GM23338 (cell line): ENCODE results near the gene CNDP1. TPM values are rescaled to one million over a fixed set of nuclear protein-coding genes. Genes with fewer than 3 reads are reported as not detected.

Source experiments
- ATAC-seq: fragments of 200-7000 bp; cut with Tn5 transposase; 3 replicates; pipeline ENCODE4 v1.9.1; 2020
- DNase-seq: peaks from one replicate; pipeline ENCODE4 v3.0.0-alpha.2; 2015; ENCODE audit warnings: low spot score
- H2AFZ ChIP-seq: fragments of 200-600 bp; sonication (generic); 2 replicates; pipeline ENCODE4 v1.8.0; 2016; ENCODE audit warnings: antibody characterized with exemption, mild to moderate bottlenecking, moderate library complexity
- H3F3A ChIP-seq: fragments of 200-600 bp; sonication (generic); replicated peaks from 2 replicates; pipeline ENCODE4 v1.8.0; 2017; ENCODE audit warnings: antibody characterized with exemption, mixed run types, low read depth
- H3K27ac ChIP-seq: fragments of 200-600 bp; sonication (generic); 2 replicates; pipeline ENCODE4 v1.6.1; 2016; ENCODE audit warnings: low read depth
- H3K27me3 ChIP-seq: fragments of 200-600 bp; sonication (generic); 2 replicates; pipeline ENCODE4 v1.8.0; 2016; ENCODE audit warnings: mild to moderate bottlenecking, mixed run types, moderate library complexity; ENCODE audit not compliant: insufficient read depth
- H3K36me3 ChIP-seq: fragments of 200-600 bp; sonication (generic); 2 replicates; pipeline ENCODE4 v1.8.0; 2016; ENCODE audit warnings: mild to moderate bottlenecking; ENCODE audit not compliant: insufficient read depth
- H3K4me1 ChIP-seq: fragments of 200-600 bp; sonication (generic); 2 replicates; pipeline ENCODE4 v1.8.0; 2016; ENCODE audit warnings: mild to moderate bottlenecking, moderate library complexity; ENCODE audit not compliant: insufficient read depth
- H3K4me2 ChIP-seq: fragments of 200-600 bp; sonication (generic); 2 replicates; pipeline ENCODE4 v1.7.1; 2017; ENCODE audit warnings: mixed run types
- H3K4me3 ChIP-seq: fragments of 200-600 bp; sonication (generic); 2 replicates; pipeline ENCODE4 v1.6.1; 2016; ENCODE audit warnings: mixed run types
- H3K79me2 ChIP-seq: fragments of 200-600 bp; sonication (generic); replicated peaks from 2 replicates; pipeline ENCODE4 v1.8.0; 2017; ENCODE audit warnings: mild to moderate bottlenecking; ENCODE audit not compliant: insufficient read depth
- H3K9me2 ChIP-seq: fragments of 200-600 bp; sonication (generic); 2 replicates; pipeline ENCODE4 v1.8.0; 2017; ENCODE audit not compliant: insufficient read depth
- H4K20me1 ChIP-seq: fragments of 200-600 bp; sonication (generic); replicated peaks from 2 replicates; pipeline ENCODE4 v1.8.0; 2017; ENCODE audit warnings: mild to moderate bottlenecking; ENCODE audit not compliant: insufficient read depth
- H3K27ac Mint-ChIP-seq: 2 replicates; pipeline ENCODE4 v1.8.0; 2020; ENCODE audit warnings: inconsistent platforms, mild to moderate bottlenecking, moderate library complexity, mixed read lengths
- H3K27me3 Mint-ChIP-seq: 3 replicates; pipeline ENCODE4 v1.8.0; 2022; ENCODE audit warnings: low read depth, mild to moderate bottlenecking, moderate library complexity, mixed read lengths, inconsistent platforms; ENCODE audit not compliant: insufficient read depth, poor library complexity
- H3K36me3 Mint-ChIP-seq: 3 replicates; pipeline ENCODE4 v1.8.0; 2021; ENCODE audit warnings: low read depth, mild to moderate bottlenecking, inconsistent platforms, moderate library complexity, mixed read lengths
- H3K4me1 Mint-ChIP-seq: 3 replicates; pipeline ENCODE4 v1.8.0; 2020; ENCODE audit warnings: mild to moderate bottlenecking, inconsistent platforms, mixed read lengths
- H3K4me3 Mint-ChIP-seq: 3 replicates; pipeline ENCODE4 v1.8.0; 2021; ENCODE audit warnings: moderate library complexity, mild to moderate bottlenecking, inconsistent platforms, mixed read lengths
- H3K9me3 Mint-ChIP-seq: 3 replicates; pipeline ENCODE4 v1.8.0; 2020; ENCODE audit warnings: moderate library complexity, mild to moderate bottlenecking, inconsistent platforms, mixed read lengths
- CREB1 ChIP-seq: fragments of 250-450 bp; sonication (Bioruptor Pico); IDR thresholded peaks from 2 replicates; pipeline ENCODE4 v1.5.0; 2020; ENCODE audit warnings: low read depth, mild to moderate bottlenecking, moderate library complexity
- EZH2 ChIP-seq: fragments of 200-600 bp; sonication (generic); IDR thresholded peaks from one replicate; pipeline ENCODE4 v1.8.0; 2017; ENCODE audit warnings: antibody characterized with exemption, mild to moderate bottlenecking, low read depth; ENCODE audit not compliant: unreplicated experiment
- EZH2phosphoT487 ChIP-seq: fragments of 200-600 bp; sonication (generic); IDR thresholded peaks from one replicate; pipeline ENCODE4 v1.8.1; 2018; ENCODE audit warnings: antibody characterized with exemption; ENCODE audit not compliant: unreplicated experiment
- JUNB ChIP-seq: IDR thresholded peaks from one replicate; pipeline ENCODE4 v1.6.1; 2016; ENCODE audit warnings: antibody characterized with exemption; ENCODE audit not compliant: unreplicated experiment
- NANOG ChIP-seq: IDR thresholded peaks from 2 replicates; pipeline ENCODE4 v1.6.1; 2016; ENCODE audit warnings: antibody characterized with exemption, borderline replicate concordance
- POLR2AphosphoS5 ChIP-seq: IDR thresholded peaks from 2 replicates; pipeline ENCODE4 v1.6.1; 2016; ENCODE audit warnings: antibody characterized with exemption, low read depth
- STAT1 ChIP-seq: IDR thresholded peaks from one replicate; pipeline ENCODE4 v1.6.1; 2016; ENCODE audit warnings: antibody characterized with exemption; ENCODE audit not compliant: unreplicated experiment
- ZNF114 ChIP-seq: fragments of 250-450 bp; sonication (Bioruptor Pico); IDR thresholded peaks from 2 replicates; pipeline ENCODE4 v1.5.0; 2020; ENCODE audit warnings: mild to moderate bottlenecking, moderate library complexity
- ZNF331 ChIP-seq: fragments of 250-450 bp; sonication (Bioruptor Pico); IDR thresholded peaks from 2 replicates; pipeline ENCODE4 v1.5.0; 2020; ENCODE audit warnings: low read depth, mild to moderate bottlenecking, moderate library complexity
- polyA plus RNA-seq: library from polyadenylated mRNA; unstranded; fragments of >200 nt; fragmentation: Nextera tagmentation; extraction: Ambion mirVana; gene quantifications from 2 replicates; pipeline ENCODE4 v1.2.1, GENCODE V29; 2016
- total RNA-seq: library from RNA; depleted of rRNA; stranded (reverse); fragments of >200 nt; shearing (Covaris generic); gene quantifications from 2 replicates; pipeline ENCODE4 v1.2.3, GENCODE V29; 2014
- TF ChIP-seq, protein P1 (sequence below): fragments of 250-450 bp; sonication (Bioruptor Pico); IDR thresholded peaks from 2 replicates; pipeline ENCODE4 v1.5.0; 2020; ENCODE audit warnings: mild to moderate bottlenecking, moderate library complexity
- TF ChIP-seq, protein P2 (sequence below): IDR thresholded peaks from one replicate; pipeline ENCODE4 v1.6.1; 2018; ENCODE audit warnings: antibody characterized with exemption; ENCODE audit not compliant: unreplicated experiment
- TF ChIP-seq, protein P3 (sequence below): IDR thresholded peaks from 2 replicates; pipeline ENCODE4 v1.6.1; 2016; ENCODE audit warnings: antibody characterized with exemption
- TF ChIP-seq, protein P4 (sequence below), 2 experiments: fragments of 200-600 bp in 1 of 2; sonication (generic) in 1 of 2; conservative IDR thresholded peaks; 2 replicates each; pipeline versions ENCODE4 v1.5.1 to v1.6.1; 2016 to 2017; ENCODE audit warnings: antibody characterized with exemption in 2 of 2, low read depth in 2 of 2, mild to moderate bottlenecking in 2 of 2, moderate library complexity in 1 of 2

CNDP1 gene
- total and polyA plus RNA-seq, 2 experiments from 2014 or later = 0.03 to 0.11 TPM

DNA sequence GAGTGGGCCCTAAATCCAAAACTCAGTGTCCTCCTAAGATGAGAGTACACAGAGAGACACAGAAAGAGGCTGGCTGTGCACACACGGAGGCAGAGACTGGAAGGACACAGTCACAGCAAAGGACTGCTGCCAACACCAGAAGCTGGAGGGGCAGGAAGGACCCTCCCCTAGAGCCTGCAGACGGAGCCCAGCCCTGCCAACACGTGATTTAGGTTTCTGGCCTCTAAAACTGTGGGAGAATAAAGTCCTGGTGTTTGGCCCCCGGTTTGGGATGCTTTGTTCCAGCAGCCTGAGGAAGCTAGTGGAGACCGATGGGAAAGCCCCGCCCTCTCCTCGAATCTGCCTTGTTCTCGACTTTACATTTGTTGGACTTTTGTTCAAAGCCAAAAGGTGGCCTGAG, 10.6 kb downstream of the CNDP1 start:
- Mint-ChIP-seq H3K4me1 (no peaks in the 10 kb centered on the region; the same call in 2 of the 3 replicates), H3K27me3 (no peaks in the 10 kb centered on the region), H3K36me3 (peaks cover 15% of the 10 kb centered on the region), H3K4me3 (no peak overlapping the region), H3K9me3 (peaks cover 35% of the 10 kb centered on the region), H3K27ac (no peak overlapping the region)
- Histone ChIP-seq H3K27ac (no peak overlapping the region), H3K79me2 (no peaks in the 10 kb centered on the region), H3K4me1 (no peaks in the 10 kb centered on the region), H4K20me1 (no peaks in the 10 kb centered on the region), H3K9me2 (no peaks in the 10 kb centered on the region), H3K4me2 (no peak overlapping the region), H3K4me3 (no peak overlapping the region), H3K27me3 (no peaks in the 10 kb centered on the region), H3F3A (no peaks in the 10 kb centered on the region), H3K36me3 (peaks cover 6% of the 10 kb centered on the region), H2AFZ (no peak overlapping the region)
- no peak for ATAC-seq
- DNase-seq = no peak
- TF ChIP-seq, protein P1, sequence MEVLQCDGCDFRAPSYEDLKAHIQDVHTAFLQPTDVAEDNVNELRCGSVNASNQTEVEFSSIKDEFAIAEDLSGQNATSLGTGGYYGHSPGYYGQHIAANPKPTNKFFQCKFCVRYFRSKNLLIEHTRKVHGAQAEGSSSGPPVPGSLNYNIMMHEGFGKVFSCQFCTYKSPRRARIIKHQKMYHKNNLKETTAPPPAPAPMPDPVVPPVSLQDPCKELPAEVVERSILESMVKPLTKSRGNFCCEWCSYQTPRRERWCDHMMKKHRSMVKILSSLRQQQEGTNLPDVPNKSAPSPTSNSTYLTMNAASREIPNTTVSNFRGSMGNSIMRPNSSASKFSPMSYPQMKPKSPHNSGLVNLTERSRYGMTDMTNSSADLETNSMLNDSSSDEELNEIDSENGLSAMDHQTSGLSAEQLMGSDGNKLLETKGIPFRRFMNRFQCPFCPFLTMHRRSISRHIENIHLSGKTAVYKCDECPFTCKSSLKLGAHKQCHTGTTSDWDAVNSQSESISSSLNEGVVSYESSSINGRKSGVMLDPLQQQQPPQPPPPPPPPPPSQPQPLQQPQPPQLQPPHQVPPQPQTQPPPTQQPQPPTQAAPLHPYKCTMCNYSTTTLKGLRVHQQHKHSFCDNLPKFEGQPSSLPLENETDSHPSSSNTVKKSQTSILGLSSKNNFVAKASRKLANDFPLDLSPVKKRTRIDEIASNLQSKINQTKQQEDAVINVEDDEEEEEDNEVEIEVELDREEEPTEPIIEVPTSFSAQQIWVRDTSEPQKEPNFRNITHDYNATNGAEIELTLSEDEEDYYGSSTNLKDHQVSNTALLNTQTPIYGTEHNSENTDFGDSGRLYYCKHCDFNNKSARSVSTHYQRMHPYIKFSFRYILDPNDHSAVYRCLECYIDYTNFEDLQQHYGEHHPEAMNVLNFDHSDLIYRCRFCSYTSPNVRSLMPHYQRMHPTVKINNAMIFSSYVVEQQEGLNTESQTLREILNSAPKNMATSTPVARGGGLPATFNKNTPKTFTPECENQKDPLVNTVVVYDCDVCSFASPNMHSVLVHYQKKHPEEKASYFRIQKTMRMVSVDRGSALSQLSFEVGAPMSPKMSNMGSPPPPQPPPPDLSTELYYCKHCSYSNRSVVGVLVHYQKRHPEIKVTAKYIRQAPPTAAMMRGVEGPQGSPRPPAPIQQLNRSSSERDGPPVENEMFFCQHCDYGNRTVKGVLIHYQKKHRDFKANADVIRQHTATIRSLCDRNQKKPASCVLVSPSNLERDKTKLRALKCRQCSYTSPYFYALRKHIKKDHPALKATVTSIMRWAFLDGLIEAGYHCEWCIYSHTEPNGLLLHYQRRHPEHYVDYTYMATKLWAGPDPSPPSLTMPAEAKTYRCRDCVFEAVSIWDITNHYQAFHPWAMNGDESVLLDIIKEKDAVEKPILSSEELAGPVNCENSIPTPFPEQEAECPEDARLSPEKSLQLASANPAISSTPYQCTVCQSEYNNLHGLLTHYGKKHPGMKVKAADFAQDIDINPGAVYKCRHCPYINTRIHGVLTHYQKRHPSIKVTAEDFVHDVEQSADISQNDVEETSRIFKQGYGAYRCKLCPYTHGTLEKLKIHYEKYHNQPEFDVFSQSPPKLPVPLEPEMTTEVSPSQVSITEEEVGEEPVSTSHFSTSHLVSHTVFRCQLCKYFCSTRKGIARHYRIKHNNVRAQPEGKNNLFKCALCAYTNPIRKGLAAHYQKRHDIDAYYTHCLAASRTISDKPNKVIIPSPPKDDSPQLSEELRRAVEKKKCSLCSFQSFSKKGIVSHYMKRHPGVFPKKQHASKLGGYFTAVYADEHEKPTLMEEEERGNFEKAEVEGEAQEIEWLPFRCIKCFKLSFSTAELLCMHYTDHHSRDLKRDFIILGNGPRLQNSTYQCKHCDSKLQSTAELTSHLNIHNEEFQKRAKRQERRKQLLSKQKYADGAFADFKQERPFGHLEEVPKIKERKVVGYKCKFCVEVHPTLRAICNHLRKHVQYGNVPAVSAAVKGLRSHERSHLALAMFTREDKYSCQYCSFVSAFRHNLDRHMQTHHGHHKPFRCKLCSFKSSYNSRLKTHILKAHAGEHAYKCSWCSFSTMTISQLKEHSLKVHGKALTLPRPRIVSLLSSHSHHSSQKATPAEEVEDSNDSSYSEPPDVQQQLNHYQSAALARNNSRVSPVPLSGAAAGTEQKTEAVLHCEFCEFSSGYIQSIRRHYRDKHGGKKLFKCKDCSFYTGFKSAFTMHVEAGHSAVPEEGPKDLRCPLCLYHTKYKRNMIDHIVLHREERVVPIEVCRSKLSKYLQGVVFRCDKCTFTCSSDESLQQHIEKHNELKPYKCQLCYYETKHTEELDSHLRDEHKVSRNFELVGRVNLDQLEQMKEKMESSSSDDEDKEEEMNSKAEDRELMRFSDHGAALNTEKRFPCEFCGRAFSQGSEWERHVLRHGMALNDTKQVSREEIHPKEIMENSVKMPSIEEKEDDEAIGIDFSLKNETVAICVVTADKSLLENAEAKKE (CRISPR knock-in tag) = no peak
- TF ChIP-seq, protein P2, sequence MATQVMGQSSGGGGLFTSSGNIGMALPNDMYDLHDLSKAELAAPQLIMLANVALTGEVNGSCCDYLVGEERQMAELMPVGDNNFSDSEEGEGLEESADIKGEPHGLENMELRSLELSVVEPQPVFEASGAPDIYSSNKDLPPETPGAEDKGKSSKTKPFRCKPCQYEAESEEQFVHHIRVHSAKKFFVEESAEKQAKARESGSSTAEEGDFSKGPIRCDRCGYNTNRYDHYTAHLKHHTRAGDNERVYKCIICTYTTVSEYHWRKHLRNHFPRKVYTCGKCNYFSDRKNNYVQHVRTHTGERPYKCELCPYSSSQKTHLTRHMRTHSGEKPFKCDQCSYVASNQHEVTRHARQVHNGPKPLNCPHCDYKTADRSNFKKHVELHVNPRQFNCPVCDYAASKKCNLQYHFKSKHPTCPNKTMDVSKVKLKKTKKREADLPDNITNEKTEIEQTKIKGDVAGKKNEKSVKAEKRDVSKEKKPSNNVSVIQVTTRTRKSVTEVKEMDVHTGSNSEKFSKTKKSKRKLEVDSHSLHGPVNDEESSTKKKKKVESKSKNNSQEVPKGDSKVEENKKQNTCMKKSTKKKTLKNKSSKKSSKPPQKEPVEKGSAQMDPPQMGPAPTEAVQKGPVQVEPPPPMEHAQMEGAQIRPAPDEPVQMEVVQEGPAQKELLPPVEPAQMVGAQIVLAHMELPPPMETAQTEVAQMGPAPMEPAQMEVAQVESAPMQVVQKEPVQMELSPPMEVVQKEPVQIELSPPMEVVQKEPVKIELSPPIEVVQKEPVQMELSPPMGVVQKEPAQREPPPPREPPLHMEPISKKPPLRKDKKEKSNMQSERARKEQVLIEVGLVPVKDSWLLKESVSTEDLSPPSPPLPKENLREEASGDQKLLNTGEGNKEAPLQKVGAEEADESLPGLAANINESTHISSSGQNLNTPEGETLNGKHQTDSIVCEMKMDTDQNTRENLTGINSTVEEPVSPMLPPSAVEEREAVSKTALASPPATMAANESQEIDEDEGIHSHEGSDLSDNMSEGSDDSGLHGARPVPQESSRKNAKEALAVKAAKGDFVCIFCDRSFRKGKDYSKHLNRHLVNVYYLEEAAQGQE = no peak
- TF ChIP-seq, protein P3, sequence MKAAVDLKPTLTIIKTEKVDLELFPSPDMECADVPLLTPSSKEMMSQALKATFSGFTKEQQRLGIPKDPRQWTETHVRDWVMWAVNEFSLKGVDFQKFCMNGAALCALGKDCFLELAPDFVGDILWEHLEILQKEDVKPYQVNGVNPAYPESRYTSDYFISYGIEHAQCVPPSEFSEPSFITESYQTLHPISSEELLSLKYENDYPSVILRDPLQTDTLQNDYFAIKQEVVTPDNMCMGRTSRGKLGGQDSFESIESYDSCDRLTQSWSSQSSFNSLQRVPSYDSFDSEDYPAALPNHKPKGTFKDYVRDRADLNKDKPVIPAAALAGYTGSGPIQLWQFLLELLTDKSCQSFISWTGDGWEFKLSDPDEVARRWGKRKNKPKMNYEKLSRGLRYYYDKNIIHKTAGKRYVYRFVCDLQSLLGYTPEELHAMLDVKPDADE = no peak
- TF ChIP-seq ZNF331 (no peak), ZNF114 (CRISPR knock-in tag) (no peak), NANOG (no peak), STAT1 (no peak), CREB1 (no peak), POLR2AphosphoS5 (no peak), EZH2 (no peak), JUNB (no peak), EZH2phosphoT487 (no peak)
- TF ChIP-seq, protein P4, sequence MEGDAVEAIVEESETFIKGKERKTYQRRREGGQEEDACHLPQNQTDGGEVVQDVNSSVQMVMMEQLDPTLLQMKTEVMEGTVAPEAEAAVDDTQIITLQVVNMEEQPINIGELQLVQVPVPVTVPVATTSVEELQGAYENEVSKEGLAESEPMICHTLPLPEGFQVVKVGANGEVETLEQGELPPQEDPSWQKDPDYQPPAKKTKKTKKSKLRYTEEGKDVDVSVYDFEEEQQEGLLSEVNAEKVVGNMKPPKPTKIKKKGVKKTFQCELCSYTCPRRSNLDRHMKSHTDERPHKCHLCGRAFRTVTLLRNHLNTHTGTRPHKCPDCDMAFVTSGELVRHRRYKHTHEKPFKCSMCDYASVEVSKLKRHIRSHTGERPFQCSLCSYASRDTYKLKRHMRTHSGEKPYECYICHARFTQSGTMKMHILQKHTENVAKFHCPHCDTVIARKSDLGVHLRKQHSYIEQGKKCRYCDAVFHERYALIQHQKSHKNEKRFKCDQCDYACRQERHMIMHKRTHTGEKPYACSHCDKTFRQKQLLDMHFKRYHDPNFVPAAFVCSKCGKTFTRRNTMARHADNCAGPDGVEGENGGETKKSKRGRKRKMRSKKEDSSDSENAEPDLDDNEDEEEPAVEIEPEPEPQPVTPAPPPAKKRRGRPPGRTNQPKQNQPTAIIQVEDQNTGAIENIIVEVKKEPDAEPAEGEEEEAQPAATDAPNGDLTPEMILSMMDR (conservative IDR thresholded peaks at IDR 0.05; ENCODE audit: low read depth in 2 of 2) = no peak
